IMR-90 (cell line): ENCODE measurements around the gene PDK1. TPM values are rescaled to one million over a fixed set of nuclear protein-coding genes. Genes with fewer than 3 reads are reported as not detected.

ENCODE experiments used
- ATAC-seq: fragments of 200-7000 bp; cut with Tn5 transposase; 2 replicates; pipeline ENCODE4 v1.9.1; 2020; ENCODE audit warnings: low read depth, mild to moderate bottlenecking, moderate library complexity
- BruUV-seq: library from RNA; stranded (reverse); fragments of 400-500 nt; replicated peaks from 2 replicates; lab custom pipeline; 2021; lab: Mats Ljungman, UMichigan
- CTCF ChIA-PET: fragments of 300-600 bp; formaldehyde crosslinking; extraction: SDS; loops from one replicate; lab custom pipeline; 2021; ENCODE audit warnings: antibody characterized with exemption; lab: Yijun Ruan, JAX
- POLR2A ChIA-PET: fragments of 300-600 bp; sonication (Branson Sonifier 250); formaldehyde crosslinking; loops from one replicate; lab custom pipeline; 2022; ENCODE audit warnings: antibody characterized with exemption; ENCODE audit not compliant: unreplicated experiment; lab: Charles Lee
- DNase-seq: peaks from one replicate; pipeline ENCODE4 v3.0.0; 2013
- H2AFZ ChIP-seq: replicated peaks from 2 replicates; pipeline ENCODE3; 2013; ENCODE audit warnings: low read length, mild to moderate bottlenecking; ENCODE audit not compliant: poor library complexity
- H2AK5ac ChIP-seq: 2 replicates; pipeline ENCODE4 v1.6.1; 2013; ENCODE audit warnings: low read depth, low read length, inconsistent platforms
- H2AK9ac ChIP-seq: replicated peaks from 2 replicates; pipeline ENCODE3; 2013; ENCODE audit warnings: mild to moderate bottlenecking, low read depth, low read length, moderate library complexity; ENCODE audit not compliant: poor library complexity
- H2BK120ac ChIP-seq: 2 replicates; pipeline ENCODE4 v1.6.1; 2013; ENCODE audit warnings: low read depth, low read length, inconsistent platforms
- H2BK15ac ChIP-seq: 3 replicates; pipeline ENCODE4 v1.6.1; 2013; ENCODE audit warnings: low read depth, low read length, inconsistent platforms
- H2BK20ac ChIP-seq: 2 replicates; pipeline ENCODE4 v1.6.1; 2013; ENCODE audit warnings: low read depth, mild to moderate bottlenecking, inconsistent platforms, low read length, moderate library complexity
- H2BK5ac ChIP-seq: 2 replicates; pipeline ENCODE4 v1.6.1; 2013; ENCODE audit warnings: mild to moderate bottlenecking, low read depth, low read length, inconsistent platforms; ENCODE audit not compliant: poor library complexity, severe bottlenecking
- H3K14ac ChIP-seq: replicated peaks from 2 replicates; pipeline ENCODE4 v1.6.1; 2013; ENCODE audit warnings: low read depth, low read length, inconsistent platforms
- H3K18ac ChIP-seq: 2 replicates; pipeline ENCODE4 v1.6.1; 2013; ENCODE audit warnings: low read depth, low read length, control low read depth
- H3K23ac ChIP-seq: 2 replicates; pipeline ENCODE4 v1.6.1; 2013; ENCODE audit warnings: low read depth, low read length, inconsistent platforms
- H3K27ac ChIP-seq: 2 replicates; pipeline ENCODE4 v1.5.1; 2013; ENCODE audit warnings: mild to moderate bottlenecking, control low read depth, low read length; ENCODE audit not compliant: insufficient read depth
- H3K27me3 ChIP-seq: 2 replicates; pipeline ENCODE4 v1.6.1; 2013; ENCODE audit warnings: low read length; ENCODE audit not compliant: control insufficient read depth, insufficient read depth
- H3K36me3 ChIP-seq: 2 replicates; pipeline ENCODE4 v1.6.1; 2013; ENCODE audit warnings: low read length, mixed read lengths; ENCODE audit not compliant: control insufficient read depth, insufficient read depth
- H3K4ac ChIP-seq: 2 replicates; pipeline ENCODE4 v1.6.1; 2013; ENCODE audit warnings: low read depth, low read length, inconsistent platforms
- H3K4me1 ChIP-seq: 2 replicates; pipeline ENCODE4 v1.6.1; 2013; ENCODE audit warnings: low read length, mixed read lengths; ENCODE audit not compliant: control insufficient read depth, insufficient read depth
- H3K4me2 ChIP-seq: 2 replicates; pipeline ENCODE4 v1.6.1; 2013; ENCODE audit warnings: low read depth, mild to moderate bottlenecking, control low read depth, low read length, moderate library complexity
- H3K4me3 ChIP-seq: 2 replicates; pipeline ENCODE4 v1.5.1; 2013; ENCODE audit warnings: low read depth, mild to moderate bottlenecking, control low read depth, low read length, moderate library complexity; ENCODE audit not compliant: insufficient read depth
- H3K56ac ChIP-seq: 2 replicates; pipeline ENCODE4 v1.6.1; 2013; ENCODE audit warnings: low read length, inconsistent platforms; ENCODE audit not compliant: insufficient read depth; ENCODE audit errors: extremely low read depth
- H3K79me1 ChIP-seq, 2 experiments: 2 replicates each; pipeline ENCODE4 v1.6.1; 2013; ENCODE audit warnings: low read length in 2 of 2, inconsistent platforms in 1 of 2, low read depth in 1 of 2
- H3K9ac ChIP-seq: 2 replicates; pipeline ENCODE4 v1.6.1; 2013; ENCODE audit warnings: low read depth, low read length, control low read depth
- H3K9me1 ChIP-seq: 2 replicates; pipeline ENCODE4 v1.6.1; 2013; ENCODE audit warnings: low read length, inconsistent platforms; ENCODE audit not compliant: insufficient read depth
- H3K9me3 ChIP-seq: 2 replicates; pipeline ENCODE4 v1.6.1; 2013; ENCODE audit warnings: low read length; ENCODE audit not compliant: control insufficient read depth, insufficient read depth
- H4K20me1 ChIP-seq: 2 replicates; pipeline ENCODE4 v1.6.1; 2013; ENCODE audit warnings: low read length, inconsistent platforms; ENCODE audit not compliant: insufficient read depth
- H4K5ac ChIP-seq: 2 replicates; pipeline ENCODE4 v1.6.1; 2013; ENCODE audit warnings: mild to moderate bottlenecking, low read depth, low read length, control low read depth
- H4K8ac ChIP-seq, 2 experiments: 2 replicates each; pipeline ENCODE4 v1.6.1; 2013; ENCODE audit warnings: low read depth in 2 of 2, low read length in 2 of 2, control low read depth in 1 of 2, inconsistent platforms in 1 of 2
- H4K91ac ChIP-seq: 2 replicates; pipeline ENCODE4 v1.6.1; 2013; ENCODE audit warnings: low read depth, low read length, inconsistent platforms; ENCODE audit not compliant: insufficient read depth
- BHLHE40 ChIP-seq: fragments of 150-350 bp; IDR thresholded peaks from 2 replicates; pipeline ENCODE4 v1.6.1; 2016; ENCODE audit warnings: mild to moderate bottlenecking, low read depth, low read length
- CEBPB ChIP-seq: IDR thresholded peaks from 2 replicates; pipeline ENCODE4 v1.6.1; 2012; ENCODE audit warnings: low read depth, low read length, improper control_type of control experiment
- CHD1 ChIP-seq: IDR thresholded peaks from 2 replicates; pipeline ENCODE4 v1.6.1; 2012; ENCODE audit warnings: low read depth, low read length, improper control_type of control experiment
- FOS ChIP-seq: fragments of 150-350 bp; IDR thresholded peaks from 2 replicates; pipeline ENCODE4 v1.6.1; 2016; ENCODE audit warnings: low read depth, low read length
- MAFK ChIP-seq: IDR thresholded peaks from 2 replicates; pipeline ENCODE4 v1.6.1; 2012; ENCODE audit warnings: low read depth, low read length, improper control_type of control experiment
- MAZ ChIP-seq: IDR thresholded peaks from 2 replicates; pipeline ENCODE4 v1.6.1; 2012; ENCODE audit warnings: low read depth, mild to moderate bottlenecking, low read length, improper control_type of control experiment, moderate library complexity, borderline replicate concordance
- MXI1 ChIP-seq: IDR thresholded peaks from 2 replicates; pipeline ENCODE4 v1.6.1; 2012; ENCODE audit warnings: low read depth, mild to moderate bottlenecking, low read length, moderate library complexity, borderline replicate concordance
- NFE2L2 ChIP-seq: fragments of 150-350 bp; IDR thresholded peaks from 2 replicates; pipeline ENCODE4 v1.6.1; 2016; ENCODE audit warnings: low read depth, mild to moderate bottlenecking, low read length
- POLR2A ChIP-seq: IDR thresholded peaks from 2 replicates; pipeline ENCODE4 v1.6.1; 2012; ENCODE audit warnings: mild to moderate bottlenecking, low read depth, low read length
- RAD21 ChIP-seq: IDR thresholded peaks from 2 replicates; pipeline ENCODE4 v1.6.1; 2012; ENCODE audit warnings: low read length, improper control_type of control experiment
- RCOR1 ChIP-seq: IDR thresholded peaks from 2 replicates; pipeline ENCODE4 v1.6.1; 2012; ENCODE audit warnings: mild to moderate bottlenecking, low read length, improper control_type of control experiment; ENCODE audit not compliant: insufficient replicate concordance
- RFX5 ChIP-seq: IDR thresholded peaks from 2 replicates; pipeline ENCODE4 v1.8.0; 2012; ENCODE audit warnings: low read depth, mild to moderate bottlenecking, low read length, moderate library complexity
- WGBS, 2 experiments: methylation state at CpG; one replicate each; pipeline versions ENCODE4 v1.1.5 to v1.1.7; 2013; ENCODE audit warnings: missing lambda C conversion rate in 2 of 2; ENCODE audit not compliant: insufficient read length in 1 of 2; ENCODE audit errors: extremely low coverage in 2 of 2; 5-methylcytosine and 5-hydroxymethylcytosine counted together
- dilution Hi-C: fragments of 300-500 bp; cut with HindIII; formaldehyde crosslinking; loops from one replicate; pipeline ENCODE4 v1.14.3; 2018; ENCODE audit warnings: low sequenced_read_pairs; ENCODE audit not compliant: unreplicated experiment
- in situ Hi-C: fragments of 300-500 bp; cut with MboI; formaldehyde crosslinking; loops from 3 replicates; pipeline ENCODE4 v1.14.3; 2019; ENCODE audit warnings: low sequenced_read_pairs, inconsistent platforms, mixed read lengths
- intact Hi-C: fragments of 100-400 bp; cut with micrococcal nuclease; formaldehyde crosslinking; loops from 2 replicates; pipeline ENCODE4 v1.10.0; 2022
- polyA plus RNA-seq, 3 experiments: library from polyadenylated mRNA; depleted of rRNA; stranded (reverse); fragments of >200 nt; gene quantifications; 2 replicates each; pipeline ENCODE4 v1.2.3, GENCODE V29; 2012; ENCODE audit warnings: low replicate concordance in 1 of 3
- total RNA-seq: library from RNA; depleted of rRNA; stranded (reverse); fragments of >200 nt; gene quantifications from 2 replicates; pipeline ENCODE4 v1.2.3, GENCODE V29; 2012
- TF ChIP-seq, protein P1 (sequence below): conservative IDR thresholded peaks from 2 replicates; pipeline ENCODE4 v1.5.1; 2012; ENCODE audit warnings: mild to moderate bottlenecking, low read depth, low read length, improper control_type of control experiment
- TF ChIP-seq, protein P2 (sequence below): fragments of 150-350 bp; IDR thresholded peaks from 2 replicates; pipeline ENCODE4 v1.6.1; 2016; ENCODE audit warnings: low read depth, mild to moderate bottlenecking, low read length, moderate library complexity, borderline replicate concordance

Gene PDK1
- total and polyA plus RNA-seq, 2 of the 4 experiments (the other 2 are of a cell fraction), result 38.1 to 85.9 TPM

DNA sequence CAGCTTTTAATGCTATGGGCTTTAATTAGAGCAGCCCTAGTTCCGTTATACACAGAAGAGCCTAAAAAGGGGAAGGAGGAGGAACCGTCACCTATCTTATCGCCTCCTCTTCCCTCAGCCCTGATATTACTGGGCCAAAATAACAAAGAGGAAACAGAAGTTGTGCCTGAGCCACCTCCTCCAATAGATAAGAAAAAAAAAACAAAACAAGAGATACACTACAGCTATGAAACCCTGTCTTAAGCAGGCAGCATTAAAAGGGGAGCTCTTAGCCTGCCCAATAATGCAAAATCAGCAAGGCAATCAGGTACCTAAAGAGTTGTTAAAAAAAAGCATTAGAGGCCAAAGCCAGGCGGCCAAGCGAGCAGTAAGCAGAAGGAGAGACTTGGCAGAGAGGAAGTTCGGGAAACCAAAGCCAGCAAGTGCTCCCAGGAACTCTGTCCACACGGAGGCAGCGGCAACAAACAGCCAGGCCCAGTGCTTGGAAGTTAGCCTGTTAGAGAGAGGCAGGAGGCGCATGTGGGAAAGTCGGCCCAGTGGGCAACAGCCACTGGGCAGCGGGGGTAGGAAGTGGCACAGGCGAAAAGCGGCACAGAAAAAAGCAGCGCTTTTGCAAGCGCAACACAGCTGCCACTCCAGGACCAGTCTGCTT is 41.8 kb upstream of the PDK1 start:
- BruUV-seq, result no TSS peak
- H3K27me3 ChIP-seq, result no peaks in the 10 kb centered on the region
- dilution Hi-C loops, result no loop called here
- intact Hi-C loops, result no loop called here
- no peaks in the 10 kb centered on the region; the same call in 1 of the 2 replicates for H3K36me3 ChIP-seq
- H2BK120ac ChIP-seq, result no peak overlapping the region
- ATAC-seq (no peak), DNase-seq (no peak)
- CTCF ChIA-PET, result no interaction called here
- no peak overlapping the region for H2BK20ac ChIP-seq
- H3K27ac ChIP-seq, result no peak overlapping the region
- WGBS, 2 experiments, result 87% methylated on average over 5 of the region's 15 CpGs; no CpG with 5 or more reads in 1 of the 2 experiments
- no peak overlapping the region for H4K5ac ChIP-seq
- H4K91ac ChIP-seq, result no peak overlapping the region
- no peak overlapping the region for H2AK9ac ChIP-seq
- no peaks in the 10 kb centered on the region for H4K20me1 ChIP-seq
- no peak overlapping the region for H2BK15ac ChIP-seq
- no peak overlapping the region for H4K8ac ChIP-seq
- no peak overlapping the region for H3K23ac ChIP-seq
- no peak overlapping the region for H2AFZ ChIP-seq
- H3K4me1 ChIP-seq, result no peaks in the 10 kb centered on the region; the same call in 1 of the 2 replicates
- no peaks in the 10 kb centered on the region for H3K9me1 ChIP-seq
- H3K9me3 ChIP-seq, result peaks cover 21% of the 10 kb centered on the region
- no peak overlapping the region for H3K56ac ChIP-seq
- TF ChIP-seq MXI1 (no peak), RCOR1 (no peak), NFE2L2 (no peak), FOS (no peak), MAFK (no peak), RFX5 (no peak), CHD1 (no peak), MAZ (no peak), RAD21 (no peak), POLR2A (no peak), BHLHE40 (no peak), CEBPB (no peak)
- TF ChIP-seq, protein P1, sequence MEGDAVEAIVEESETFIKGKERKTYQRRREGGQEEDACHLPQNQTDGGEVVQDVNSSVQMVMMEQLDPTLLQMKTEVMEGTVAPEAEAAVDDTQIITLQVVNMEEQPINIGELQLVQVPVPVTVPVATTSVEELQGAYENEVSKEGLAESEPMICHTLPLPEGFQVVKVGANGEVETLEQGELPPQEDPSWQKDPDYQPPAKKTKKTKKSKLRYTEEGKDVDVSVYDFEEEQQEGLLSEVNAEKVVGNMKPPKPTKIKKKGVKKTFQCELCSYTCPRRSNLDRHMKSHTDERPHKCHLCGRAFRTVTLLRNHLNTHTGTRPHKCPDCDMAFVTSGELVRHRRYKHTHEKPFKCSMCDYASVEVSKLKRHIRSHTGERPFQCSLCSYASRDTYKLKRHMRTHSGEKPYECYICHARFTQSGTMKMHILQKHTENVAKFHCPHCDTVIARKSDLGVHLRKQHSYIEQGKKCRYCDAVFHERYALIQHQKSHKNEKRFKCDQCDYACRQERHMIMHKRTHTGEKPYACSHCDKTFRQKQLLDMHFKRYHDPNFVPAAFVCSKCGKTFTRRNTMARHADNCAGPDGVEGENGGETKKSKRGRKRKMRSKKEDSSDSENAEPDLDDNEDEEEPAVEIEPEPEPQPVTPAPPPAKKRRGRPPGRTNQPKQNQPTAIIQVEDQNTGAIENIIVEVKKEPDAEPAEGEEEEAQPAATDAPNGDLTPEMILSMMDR, result no peak
- TF ChIP-seq, protein P2, sequence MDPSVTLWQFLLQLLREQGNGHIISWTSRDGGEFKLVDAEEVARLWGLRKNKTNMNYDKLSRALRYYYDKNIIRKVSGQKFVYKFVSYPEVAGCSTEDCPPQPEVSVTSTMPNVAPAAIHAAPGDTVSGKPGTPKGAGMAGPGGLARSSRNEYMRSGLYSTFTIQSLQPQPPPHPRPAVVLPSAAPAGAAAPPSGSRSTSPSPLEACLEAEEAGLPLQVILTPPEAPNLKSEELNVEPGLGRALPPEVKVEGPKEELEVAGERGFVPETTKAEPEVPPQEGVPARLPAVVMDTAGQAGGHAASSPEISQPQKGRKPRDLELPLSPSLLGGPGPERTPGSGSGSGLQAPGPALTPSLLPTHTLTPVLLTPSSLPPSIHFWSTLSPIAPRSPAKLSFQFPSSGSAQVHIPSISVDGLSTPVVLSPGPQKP, result no peak
- no peak overlapping the region for H3K14ac ChIP-seq
- no peak overlapping the region for H3K18ac ChIP-seq
- H3K4ac ChIP-seq, result no peak overlapping the region
- no peak overlapping the region for H3K4me2 ChIP-seq
- no peak overlapping the region for H2AK5ac ChIP-seq
- no peak overlapping the region for H3K4me3 ChIP-seq
- no peak overlapping the region for H2BK5ac ChIP-seq
- H3K79me1 ChIP-seq, result peaks cover 0 to 13% of the 10 kb centered on the region in 2 experiments; a peak in 2 of 4 replicates
- POLR2A ChIA-PET, result no interaction called here
- no peak overlapping the region for H3K9ac ChIP-seq
- in situ Hi-C loops, result no loop called here
